VCaP (cell line): ENCODE data around the gene SALL4.

Experiments
- H3K27ac ChIP-seq: fragments of 450-650 bp; 2 replicates; pipeline ENCODE4 v1.5.1; 2017
- TF ChIP-seq, protein P1 (sequence below): fragments of 450-650 bp; conservative IDR thresholded peaks from 2 replicates; pipeline ENCODE4 v1.5.1; 2017; ENCODE audit warnings: mild to moderate bottlenecking, moderate library complexity

Gene SALL4

DNA sequence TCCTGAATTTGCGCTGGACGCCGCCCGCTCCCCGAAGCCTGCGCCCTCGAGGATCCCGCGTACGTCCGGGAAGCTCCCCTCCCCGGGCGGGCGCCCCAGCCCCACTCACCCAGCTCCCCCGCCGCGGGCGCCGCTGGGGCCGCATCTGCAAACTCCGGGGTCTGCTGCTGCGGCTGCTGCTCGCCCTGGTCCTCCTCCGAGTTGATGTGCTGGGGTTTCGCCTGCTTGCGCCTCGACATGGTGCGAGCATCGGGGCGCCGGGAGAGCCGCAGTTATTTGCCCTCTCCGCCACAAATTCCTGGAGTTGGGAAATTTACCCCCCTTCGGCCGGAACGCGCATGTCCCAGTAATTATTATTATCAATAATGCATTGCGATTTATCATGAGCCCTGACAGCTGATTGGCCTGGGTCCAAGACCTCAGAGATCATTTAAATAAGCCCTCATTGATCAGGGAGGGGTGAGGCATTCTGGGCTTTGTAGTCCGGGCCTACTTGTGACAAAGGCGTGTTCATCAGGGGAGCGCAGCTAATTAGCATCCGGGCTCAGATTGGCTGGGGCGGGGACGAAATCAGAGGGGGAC, at the start of gene SALL4:
Gene SALL4 (minus strand): TSS at position 352 of the 582 bp plus-strand sequence. CDS start 113 bp downstream, at position 239.
- TF ChIP-seq, protein P1, sequence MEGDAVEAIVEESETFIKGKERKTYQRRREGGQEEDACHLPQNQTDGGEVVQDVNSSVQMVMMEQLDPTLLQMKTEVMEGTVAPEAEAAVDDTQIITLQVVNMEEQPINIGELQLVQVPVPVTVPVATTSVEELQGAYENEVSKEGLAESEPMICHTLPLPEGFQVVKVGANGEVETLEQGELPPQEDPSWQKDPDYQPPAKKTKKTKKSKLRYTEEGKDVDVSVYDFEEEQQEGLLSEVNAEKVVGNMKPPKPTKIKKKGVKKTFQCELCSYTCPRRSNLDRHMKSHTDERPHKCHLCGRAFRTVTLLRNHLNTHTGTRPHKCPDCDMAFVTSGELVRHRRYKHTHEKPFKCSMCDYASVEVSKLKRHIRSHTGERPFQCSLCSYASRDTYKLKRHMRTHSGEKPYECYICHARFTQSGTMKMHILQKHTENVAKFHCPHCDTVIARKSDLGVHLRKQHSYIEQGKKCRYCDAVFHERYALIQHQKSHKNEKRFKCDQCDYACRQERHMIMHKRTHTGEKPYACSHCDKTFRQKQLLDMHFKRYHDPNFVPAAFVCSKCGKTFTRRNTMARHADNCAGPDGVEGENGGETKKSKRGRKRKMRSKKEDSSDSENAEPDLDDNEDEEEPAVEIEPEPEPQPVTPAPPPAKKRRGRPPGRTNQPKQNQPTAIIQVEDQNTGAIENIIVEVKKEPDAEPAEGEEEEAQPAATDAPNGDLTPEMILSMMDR: no peak
- peak within 1 kb of the TSS; percentile 85 for H3K27ac ChIP-seq

DNA sequence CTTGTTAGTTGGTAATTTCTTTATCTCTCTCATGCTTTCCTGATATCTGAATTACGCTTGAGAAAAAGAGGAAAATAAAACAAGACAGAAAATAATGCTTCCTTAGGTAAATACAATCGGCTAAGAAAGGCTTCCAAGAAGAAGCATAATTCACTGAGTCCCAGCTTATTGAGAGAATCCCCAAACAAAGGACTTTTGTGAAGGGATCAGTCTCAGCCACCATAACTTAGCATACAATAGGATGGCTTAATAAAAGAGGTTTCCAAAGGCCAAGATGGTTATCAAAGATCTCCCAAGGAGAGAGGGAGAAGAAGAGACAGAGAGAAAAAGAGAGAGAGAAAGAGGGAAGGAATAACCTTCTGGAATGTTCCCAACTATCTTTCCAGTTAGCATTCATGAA, 46.0 kb upstream of the SALL4 start:
- TF ChIP-seq, protein P1: no peak
- no peak overlapping the region for H3K27ac ChIP-seq

DNA sequence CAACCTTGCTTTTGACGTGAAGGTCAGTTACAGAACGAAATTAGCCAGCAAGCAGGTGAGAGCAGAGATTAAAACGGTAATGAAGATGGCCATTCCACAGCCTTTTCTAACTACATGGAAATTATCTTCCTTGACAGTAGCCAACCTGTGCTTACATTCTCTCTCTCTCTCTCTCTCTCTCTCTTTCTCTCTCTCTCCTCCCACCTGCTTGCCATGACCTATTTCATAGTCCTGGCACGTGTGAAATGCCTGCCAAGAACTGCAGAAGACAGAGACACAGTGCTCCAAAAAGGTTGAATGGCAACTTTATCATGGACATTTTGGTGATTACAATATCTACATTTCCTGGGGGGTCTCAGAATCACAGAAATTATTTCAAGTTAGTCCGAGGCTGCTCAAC, 38.5 kb upstream of the SALL4 start:
- TF ChIP-seq, protein P1: no peak
- H3K27ac ChIP-seq: no peak overlapping the region

DNA sequence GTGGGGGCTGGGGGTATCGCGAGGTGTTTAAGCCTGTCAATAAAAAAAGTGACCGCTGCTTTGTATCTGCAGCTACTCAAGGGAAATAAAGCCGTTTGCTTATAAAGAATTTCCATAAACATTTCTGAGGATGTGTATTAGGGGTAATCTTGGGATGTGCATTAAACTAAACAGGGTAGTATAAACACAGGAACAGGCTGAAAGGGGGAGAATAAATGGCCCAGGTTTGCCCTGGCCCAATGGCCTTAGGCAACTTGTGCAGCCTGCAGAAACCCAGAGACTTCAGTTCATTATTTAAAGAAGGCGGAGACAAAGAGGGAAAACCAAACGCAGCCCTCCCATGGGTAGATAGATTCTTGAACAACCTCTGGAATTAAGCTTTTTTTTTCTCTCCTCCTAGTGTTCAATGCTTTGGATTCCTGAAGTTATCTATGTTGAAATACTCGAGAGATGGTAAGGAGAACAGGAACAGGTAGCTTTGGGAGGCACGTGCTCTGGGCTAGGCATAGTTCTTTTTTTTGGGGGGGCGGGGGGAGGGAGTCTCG, 35.6 kb upstream of the SALL4 start:
- TF ChIP-seq, protein P1: no peak

DNA sequence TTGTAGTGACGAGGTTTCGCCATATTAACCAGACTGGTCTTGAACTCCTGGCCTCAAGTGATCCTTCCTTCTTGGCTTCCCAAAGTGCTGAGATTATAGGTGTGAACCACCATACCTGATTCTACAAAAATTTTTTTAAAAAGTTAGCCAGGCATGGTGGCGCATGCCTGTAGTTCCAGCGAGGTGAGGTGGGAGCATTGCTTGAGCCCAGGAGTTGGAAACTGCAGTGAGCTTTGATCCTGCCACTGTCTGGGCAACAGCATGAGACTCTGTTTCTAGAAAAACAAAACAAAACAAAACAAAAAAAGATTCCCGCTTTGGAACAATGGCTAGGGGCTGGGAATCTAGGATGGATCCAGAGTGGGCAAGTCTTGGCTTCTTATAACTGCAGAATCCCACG, 35.1 kb upstream of the SALL4 start:
- no peak overlapping the region for H3K27ac ChIP-seq
- TF ChIP-seq, protein P1: no peak

More for the DNA sequence above, 35.6 kb upstream of the SALL4 start:
- no peak overlapping the region for H3K27ac ChIP-seq

DNA sequence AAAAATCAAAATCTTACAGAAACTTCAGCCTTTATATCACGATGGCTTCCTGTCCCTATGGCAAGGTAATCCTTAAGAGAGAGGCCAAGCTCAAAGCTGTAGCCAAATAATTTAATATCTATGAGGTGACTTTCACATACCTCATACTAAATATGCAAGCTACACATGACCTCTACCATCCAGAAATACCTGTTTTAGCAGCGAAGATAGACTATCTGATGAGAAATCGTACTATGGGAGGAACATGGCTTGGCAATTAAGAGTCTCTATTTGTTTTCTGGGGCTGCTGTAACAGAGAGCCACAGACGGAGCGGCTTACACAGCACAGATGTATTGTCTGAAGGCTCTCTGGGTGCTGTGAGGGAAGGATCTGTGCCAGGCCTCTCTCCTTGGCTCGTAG, 31.0 kb upstream of the SALL4 start:
- TF ChIP-seq, protein P1: no peak
- peak overlapping the region; percentile 86 for H3K27ac ChIP-seq

DNA sequence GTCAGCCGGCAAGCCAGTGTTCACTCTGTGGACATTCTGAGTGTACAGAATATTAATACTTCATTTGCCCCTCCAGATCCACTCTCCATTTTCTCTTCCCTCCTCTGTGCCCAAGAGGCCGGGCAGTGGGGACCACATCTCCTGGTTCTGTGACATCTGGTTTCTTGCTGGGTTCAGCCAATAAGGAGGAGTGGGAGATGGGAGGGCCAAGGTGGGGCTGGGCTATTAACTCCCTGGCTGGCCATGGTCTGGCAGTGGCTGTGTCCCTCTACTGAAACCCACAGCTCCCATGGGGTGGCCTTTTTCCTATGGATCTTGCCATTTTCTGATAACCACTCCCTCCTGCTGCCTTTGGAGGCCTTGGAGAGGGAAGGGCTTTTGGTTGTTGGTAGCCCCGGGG, 30.0 kb upstream of the SALL4 start:
- TF ChIP-seq, protein P1: no peak
- H3K27ac ChIP-seq: peak overlapping the region; percentile 86
